GM12864 (cell line): ENCODE measurements around the gene ECT2.

Experiments
- DNase-seq: peaks from one replicate; pipeline ENCODE4 v3.0.0-alpha.2; 2011; ENCODE audit warnings: low read depth
- H3K4me3 ChIP-seq: 2 replicates; pipeline ENCODE4 v1.5.1; 2011; ENCODE audit warnings: mild to moderate bottlenecking, low read depth, low read length, control low read depth
- CTCF ChIP-seq: IDR thresholded peaks from 2 replicates; pipeline ENCODE4 v1.5.1; 2011; ENCODE audit warnings: low read depth, mild to moderate bottlenecking, moderate library complexity, low read length, control low read depth, inconsistent platforms; ENCODE audit errors: missing control alignments

ECT2 gene

GRCh38 chr3:172777901-172778300 is 27.4 kb downstream of the ECT2 start:
- no peak for DNase-seq
- TF ChIP-seq CTCF, result no peak
- H3K4me3 ChIP-seq, result no peak overlapping the region

- TF ChIP-seq CTCF, result no peak
- no peak for DNase-seq
These were observed 31.7 kb downstream of the ECT2 start for GRCh38 chr3:172782235-172782634.

GRCh38 chr3:172786036-172786435 is 35.5 kb downstream of the ECT2 start:
- no peak for TF ChIP-seq CTCF

More at GRCh38 chr3:172782235-172782634, 31.7 kb downstream of the ECT2 start:
- H3K4me3 ChIP-seq, result no peak overlapping the region

GRCh38 chr3:172787019-172787418 is 36.5 kb downstream of the ECT2 start:
- no peak overlapping the region for H3K4me3 ChIP-seq
- DNase-seq, result no peak
- TF ChIP-seq CTCF, result no peak

More at GRCh38 chr3:172786036-172786435, 35.5 kb downstream of the ECT2 start:
- H3K4me3 ChIP-seq, result no peak overlapping the region
- DNase-seq, result no peak

GRCh38 chr3:172787746-172788145 is 37.2 kb downstream of the ECT2 start:
- no peak for TF ChIP-seq CTCF
- DNase-seq, result no peak
- H3K4me3 ChIP-seq, result no peak overlapping the region

- no peak for TF ChIP-seq CTCF
- H3K4me3 ChIP-seq, result no peak overlapping the region
- no peak for DNase-seq
These were observed 48.7 kb downstream of the ECT2 start for GRCh38 chr3:172799246-172799645.

- no peak overlapping the region for H3K4me3 ChIP-seq
- no peak for TF ChIP-seq CTCF
- DNase-seq, result no peak
These were observed 49.6 kb downstream of the ECT2 start for GRCh38 chr3:172800156-172800555.
